Prostate gland (tissue), 2 donors: ENCODE results near the gene SAYSD1.

ENCODE experiments used
- CTCF ChIP-seq, 4 experiments: fragments of 200-600 bp in 2 of 4; fragments of 450-650 bp in 2 of 4; sonication (generic) in 2 of 4; IDR thresholded peaks; 1 replicate in 3 of 4; 2 replicates in 1 of 4; pipeline ENCODE4 v1.5.1; 2016 to 2019; ENCODE audit warnings: antibody characterized with exemption in 4 of 4, mild to moderate bottlenecking in 2 of 4, moderate library complexity in 2 of 4
- POLR2A ChIP-seq: fragments of 450-650 bp; IDR thresholded peaks from one replicate; pipeline ENCODE4 v1.6.1; 2016; ENCODE audit warnings: antibody characterized with exemption, mild to moderate bottlenecking

DNA sequence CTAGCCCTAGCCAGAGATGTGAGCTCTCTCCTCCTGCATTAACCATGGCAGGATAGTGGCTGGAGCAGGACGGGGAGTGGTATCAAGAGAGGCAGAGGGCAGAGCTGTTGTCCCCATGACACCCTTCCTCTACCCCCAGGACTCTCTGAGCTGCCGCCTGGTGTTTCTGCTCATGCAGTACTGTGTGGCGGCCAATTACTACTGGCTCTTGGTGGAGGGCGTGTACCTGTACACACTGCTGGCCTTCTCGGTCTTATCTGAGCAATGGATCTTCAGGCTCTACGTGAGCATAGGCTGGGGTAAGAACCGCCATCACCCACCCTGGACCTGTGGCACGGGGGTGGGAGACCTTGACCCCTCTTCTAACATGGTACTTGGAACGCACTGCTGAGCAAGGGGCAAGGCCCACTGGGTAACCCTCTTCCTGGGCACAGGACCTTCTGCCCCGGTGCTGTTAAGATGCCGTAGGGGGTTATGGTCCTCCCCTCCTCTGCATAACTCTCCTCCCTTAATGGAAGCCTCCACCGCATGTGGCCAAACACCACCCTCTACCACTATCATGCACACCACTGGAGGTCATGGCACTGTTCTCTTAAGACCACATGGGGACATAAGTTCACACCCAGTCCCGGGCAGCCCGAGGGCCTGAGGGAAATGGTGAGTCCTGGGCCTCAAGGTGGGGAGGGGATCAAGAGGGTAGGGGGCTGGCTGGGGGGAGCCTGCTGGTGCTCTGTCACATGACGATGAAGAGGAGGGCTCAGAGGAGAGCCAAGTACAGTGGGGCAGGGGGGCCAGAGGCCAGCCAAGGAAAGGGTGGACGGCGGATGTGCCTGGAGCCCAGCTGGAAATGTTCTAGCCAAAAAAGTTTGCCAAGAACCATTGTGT lies 41.3 kb downstream of the SAYSD1 start:
- no peak for TF ChIP-seq POLR2A
- no peak for TF ChIP-seq CTCF (IDR thresholded peaks at IDR 0.05)
